ENCODE data around the gene MXD3.
A peak's percentile ranks its signal among the peaks of the same experiment; 100 is the strongest.
"Not testable (repeated sequence)": the region's sequence is repeated elsewhere in the genome, so short reads cannot be mapped to it uniquely, and the experiment has no call there.

The MXD3 gene, protein sequence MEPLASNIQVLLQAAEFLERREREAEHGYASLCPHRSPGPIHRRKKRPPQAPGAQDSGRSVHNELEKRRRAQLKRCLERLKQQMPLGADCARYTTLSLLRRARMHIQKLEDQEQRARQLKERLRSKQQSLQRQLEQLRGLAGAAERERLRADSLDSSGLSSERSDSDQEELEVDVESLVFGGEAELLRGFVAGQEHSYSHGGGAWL

DNA sequence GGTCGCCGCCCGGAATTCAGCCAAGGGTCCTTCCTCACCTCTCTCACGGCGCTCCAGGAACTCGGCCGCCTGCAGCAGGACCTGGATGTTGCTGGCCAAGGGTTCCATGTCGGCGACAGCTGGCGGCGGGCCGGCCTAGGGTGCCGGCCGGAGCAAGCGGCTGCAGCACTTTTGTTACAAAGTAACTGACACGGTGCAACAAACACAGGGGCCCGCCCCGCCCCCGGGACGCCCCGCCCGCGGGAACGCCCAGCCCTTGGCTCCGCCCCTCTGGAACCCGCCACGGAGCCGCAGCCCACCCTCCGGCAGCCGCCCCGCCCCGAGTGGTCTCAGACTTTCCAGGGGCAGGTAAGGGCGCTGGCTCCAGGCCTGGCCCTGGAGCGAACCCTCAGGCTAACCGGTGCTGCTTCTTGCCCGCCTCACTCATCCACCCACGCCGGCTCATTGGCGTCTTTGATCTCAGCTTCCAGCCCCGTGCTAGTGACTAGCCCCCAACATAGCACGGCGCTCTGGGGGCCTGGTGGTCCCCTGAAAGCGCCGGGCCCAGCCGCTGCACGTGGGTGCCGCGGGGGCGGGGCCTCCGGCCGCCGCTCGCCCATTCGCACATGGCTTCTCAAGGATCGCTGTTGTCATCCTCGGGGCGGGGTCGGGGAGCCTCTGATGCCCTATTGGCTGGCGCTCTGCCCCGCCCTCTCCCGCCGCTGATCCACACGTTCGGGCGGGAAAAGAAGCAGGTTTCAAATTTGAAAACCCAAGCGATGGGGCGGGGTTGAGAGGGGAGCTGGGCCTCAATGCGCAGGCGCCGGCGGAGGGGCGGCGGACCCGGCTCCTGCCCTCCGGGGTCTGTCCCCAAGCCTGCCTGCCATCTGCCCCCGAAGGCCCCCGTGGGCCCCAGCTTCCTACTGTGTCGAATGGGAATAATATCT lies at the start of gene MXD3:
TSS of gene MXD3 (minus strand) at position 176 of the 926 bp plus-strand sequence. CDS start at position 108, 68 bp downstream.
- DNase-seq: peak; percentile 97 to 99 (median 98)

DNA sequence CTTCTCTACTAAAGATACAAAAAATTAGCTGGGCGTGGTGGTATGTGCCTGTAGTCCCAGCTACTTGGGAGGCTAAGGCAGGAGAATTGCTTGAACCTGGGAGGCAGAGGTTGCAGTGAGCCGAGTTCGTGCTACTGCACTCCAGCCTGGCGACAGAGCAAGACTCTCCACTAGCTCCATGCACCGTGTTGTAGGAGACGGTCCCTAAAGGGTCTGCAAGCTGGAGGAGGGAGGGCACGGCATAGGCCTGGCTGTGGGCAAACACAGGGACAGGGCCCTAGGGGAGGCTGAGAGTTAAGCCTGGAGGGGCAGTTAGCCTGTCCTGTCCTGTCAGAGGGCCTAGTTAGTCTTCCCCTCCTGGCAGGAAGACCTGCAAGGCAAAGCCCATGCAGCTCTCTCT lies 49.0 kb upstream of the MXD3 start:
- not testable (repeated sequence) for DNase-seq

DNA sequence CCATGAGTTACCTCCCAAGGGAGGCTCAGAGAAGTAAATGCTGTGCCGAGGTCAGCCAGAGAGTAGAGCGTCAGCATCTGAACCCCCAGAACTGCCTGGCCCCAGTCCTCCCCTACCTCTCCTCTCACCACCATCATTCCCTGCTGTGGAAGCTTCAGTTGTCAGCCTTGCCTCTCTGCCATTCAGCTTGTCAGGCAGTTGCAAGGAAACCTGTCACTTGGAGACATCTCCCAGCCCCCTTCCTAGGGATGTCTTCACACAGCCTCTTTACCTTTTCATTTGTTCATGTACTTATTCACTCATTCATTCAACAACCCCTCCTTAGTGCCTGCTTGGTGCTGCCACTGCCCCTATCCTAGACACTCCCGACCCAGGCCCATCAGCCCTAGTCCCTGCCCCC lies 48.2 kb upstream of the MXD3 start:
- no peak for DNase-seq

DNA sequence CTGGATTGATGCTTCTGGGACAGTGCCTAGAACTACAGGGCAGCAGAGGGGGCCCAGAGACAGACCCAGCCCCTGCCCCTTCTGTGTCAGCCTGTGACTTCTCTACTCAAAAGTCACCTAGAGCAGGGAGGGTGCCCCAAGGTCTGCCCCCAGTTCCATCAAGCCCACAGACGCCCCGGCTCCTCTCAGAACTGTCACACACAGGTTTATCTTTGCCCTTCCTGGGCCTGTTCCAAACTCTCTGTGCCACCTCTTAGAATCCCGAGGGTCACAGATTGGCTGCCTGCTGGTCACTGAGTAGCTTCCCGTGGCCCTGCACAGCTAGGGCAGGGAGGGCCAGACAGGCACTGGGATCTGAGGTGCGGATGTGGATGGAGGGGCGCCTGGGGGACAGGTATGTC lies 47.8 kb upstream of the MXD3 start:
- DNase-seq: no peak

DNA sequence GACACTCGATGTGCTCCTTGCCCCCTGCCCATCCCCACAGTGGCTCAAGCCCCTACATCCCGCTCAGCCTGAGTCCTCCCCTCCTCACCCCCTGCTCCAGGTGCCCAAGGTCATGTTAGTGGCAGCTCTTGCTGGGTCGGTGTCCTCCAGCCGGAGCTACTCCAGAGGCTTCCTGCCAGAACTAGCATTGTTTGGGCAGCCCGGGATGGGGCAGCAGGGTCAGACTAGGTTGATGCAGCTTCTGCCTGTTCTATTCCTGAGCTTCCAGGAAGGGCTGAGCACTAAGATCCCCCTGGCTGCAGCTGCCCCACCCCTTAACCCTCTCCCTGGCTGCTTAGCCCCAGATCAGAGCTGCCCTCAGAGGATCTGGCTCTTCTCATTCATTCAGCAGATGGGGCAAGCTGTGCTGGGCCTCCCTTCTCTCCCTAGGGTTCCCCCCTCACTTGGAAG lies 46.7 kb upstream of the MXD3 start:
- DNase-seq: no peak

DNA sequence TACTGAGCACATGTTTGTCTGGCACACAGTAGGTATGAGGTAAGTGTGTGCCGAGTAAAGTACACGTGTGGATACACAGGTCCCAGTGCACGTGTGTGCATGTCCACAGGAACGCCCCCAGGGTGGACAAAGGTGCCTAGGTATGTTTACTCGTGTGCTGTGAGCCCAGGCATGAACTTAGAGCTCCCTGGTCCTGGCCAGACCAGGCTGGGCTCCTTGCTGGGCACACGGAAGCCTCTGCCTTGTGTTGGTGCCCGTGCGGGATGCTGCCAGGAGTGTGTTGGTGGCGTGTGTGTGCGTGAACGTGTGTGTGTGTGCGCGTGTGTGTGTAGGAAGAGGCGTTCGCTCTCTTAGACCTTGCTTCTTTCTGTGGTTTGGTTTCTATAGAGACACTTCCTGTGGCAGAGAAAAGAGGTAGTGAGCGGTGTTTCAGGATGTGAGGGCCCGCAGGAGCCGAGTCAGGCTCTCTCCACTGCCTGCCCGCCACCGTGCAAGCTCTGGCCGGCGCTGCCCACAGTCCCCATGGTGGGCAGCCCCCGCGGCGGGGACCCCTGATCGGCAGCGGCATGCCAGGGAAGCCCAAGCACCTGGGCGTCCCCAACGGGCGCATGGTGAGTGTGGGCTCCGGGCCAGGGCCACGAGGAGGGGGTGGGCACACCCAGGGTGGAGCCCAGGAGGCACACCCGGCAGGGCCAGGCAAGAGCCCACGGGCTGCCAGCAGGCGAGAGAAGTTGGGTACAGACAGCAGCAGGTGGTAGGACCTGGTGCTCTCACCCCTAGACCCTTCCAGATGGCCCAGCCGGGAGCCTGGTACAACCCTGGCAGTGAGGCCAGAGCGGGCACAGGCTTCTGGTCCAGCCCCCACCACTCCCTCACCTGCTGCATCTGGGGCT lies 46.0 kb upstream of the MXD3 start, which contains the start of gene RGS14:
TSS of gene RGS14 (plus strand) at position 466 of the 893 bp plus-strand sequence. CDS start at position 567, 101 bp downstream.
- DNase-seq: peak; percentile 78 to 84 (median 82)

DNA sequence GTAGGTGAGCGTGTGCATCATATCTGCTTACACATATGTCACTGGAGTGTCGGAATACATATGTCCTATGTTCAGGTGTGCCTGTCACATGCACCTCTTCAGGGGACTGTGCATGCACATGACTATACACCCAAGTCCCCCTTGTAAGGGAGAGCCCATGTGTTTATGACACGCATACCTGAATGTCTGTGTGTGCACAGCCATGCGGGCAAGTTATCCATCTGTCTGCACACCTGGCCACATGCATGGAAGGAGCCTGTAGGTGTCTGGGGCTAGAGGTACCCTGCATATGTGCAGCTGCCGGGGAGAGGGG lies 45.4 kb upstream of the MXD3 start:
- DNase-seq: no peak

DNA sequence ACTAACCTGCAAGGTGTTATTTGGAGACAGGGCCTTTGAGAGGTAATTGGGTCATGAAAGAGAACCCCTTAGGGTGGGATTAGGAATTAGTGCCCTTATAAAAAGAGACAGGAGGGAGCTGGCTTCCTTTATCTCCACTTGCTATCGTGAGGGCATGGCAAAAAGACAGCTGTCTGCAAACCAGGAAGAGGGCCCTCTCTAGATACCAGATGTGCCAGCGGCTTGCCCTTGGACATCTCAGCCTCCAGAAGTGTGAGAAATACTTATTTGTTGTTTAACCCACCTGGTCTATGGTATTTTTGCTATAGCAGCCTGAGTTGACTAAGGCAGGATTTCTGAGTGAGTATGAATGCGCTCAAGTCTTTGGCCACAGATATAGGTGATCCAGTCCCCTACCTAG lies 45.0 kb upstream of the MXD3 start:
- DNase-seq: no peak

DNA sequence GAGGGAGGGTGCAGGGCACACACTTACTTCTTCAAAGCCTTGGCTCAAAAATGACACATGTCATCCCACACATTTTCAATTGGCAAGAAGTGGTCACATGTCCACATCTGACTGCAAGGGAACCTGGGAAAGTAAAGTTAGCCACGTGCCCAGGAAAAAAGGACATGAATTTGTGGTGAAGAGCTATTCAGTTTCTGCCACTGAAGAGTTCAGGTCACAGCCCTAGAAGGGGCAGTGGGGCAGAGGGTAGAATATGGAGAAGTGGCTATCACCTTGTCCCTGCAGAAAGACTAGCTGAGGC lies 44.1 kb upstream of the MXD3 start:
- DNase-seq: peak in 2 of 3 donors; percentile 38 to 39

DNA sequence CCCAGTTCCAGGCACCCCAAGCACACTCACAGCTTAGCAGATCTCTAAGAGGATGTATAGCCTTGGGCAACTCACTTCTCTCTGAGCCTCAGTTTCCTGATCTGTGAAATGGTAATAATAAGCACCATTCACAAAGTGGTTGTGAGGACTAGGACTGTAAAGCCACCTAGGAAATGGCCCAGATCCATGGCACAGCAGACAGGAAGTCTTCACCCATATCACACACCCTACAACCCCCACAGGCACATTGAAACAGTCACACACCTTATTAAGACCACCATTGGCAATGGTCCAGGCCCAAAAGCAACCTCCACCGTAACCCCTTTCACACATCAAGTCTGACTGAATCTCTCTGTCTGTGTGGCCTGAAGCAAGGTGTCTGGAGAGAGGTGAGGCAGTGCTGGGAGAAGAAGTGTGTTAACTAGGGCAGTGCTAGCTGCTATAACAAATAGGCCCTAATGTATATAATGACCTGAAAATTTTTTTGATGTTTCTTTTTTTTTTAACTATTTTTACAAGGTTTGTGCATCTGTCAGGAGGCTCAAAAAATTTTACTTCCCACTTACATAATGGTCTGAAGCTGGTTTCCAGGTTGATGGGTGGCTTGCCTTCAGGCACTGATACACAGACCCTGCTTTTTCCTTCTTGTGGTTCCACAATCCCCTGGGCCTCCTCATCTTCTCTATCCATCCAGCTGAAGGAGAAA lies 43.6 kb upstream of the MXD3 start:
- no peak for DNase-seq

DNA sequence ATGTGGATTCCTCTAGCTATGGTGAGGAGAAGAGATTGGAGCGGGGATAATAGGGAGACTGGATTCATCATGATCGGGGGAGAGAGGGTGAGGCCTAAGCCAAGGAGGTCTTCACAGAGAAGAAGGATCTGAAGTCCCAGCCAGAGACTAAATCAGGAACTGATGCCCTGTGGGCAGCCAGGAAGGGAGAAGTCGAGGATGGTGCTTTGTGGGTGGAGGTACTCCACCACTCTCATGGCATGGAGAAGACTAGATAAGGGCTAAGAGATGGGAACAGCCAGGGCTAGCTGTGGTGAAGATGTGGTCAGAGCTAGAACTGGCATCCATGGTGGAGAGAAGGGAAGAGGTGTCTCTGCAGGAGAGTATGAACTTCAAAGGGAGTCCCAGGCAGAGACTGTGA lies 43.0 kb upstream of the MXD3 start:
- DNase-seq: peak; percentile 67 to 75 (median 67)

DNA sequence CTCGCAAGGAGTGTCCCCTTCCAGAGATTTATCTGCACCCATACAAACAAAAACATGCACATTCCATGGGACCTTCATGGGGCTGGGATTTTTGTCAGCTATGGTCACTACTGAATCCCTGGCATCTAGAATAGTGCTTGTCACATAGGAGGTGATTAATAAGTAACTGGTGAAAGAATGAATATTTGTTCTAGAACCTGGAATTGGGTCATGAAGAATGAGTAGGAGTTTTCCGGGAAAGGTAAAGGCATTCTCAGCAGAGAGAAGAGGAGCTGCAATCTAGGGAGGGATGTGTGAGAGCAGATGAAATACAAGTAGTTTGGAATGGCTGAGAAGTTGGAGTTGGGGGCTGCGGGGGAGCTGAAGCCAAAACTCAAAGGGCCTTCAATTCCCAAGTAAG lies 42.6 kb upstream of the MXD3 start:
- no peak for DNase-seq

DNA sequence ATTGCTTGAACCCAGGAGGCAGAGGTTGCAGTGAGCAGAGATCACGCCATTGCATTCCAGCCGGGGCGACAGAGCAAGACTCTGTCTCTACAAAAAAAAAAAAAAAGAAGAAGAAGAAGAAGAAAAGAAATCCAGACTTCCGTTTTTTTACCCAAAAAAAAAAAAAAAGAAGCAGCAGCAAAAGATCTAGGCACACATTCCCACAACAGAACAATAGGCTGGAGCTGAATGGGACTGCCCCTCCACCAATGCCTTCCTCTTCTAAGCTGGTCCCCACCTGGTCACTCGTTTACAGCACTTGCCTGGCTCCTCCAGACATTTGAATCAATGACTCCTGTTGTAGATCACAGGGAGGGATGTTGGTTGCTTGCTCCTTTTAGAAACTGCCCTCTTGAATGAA lies 41.4 kb upstream of the MXD3 start:
- DNase-seq: peak; percentile 46 to 70 (median 60)

DNA sequence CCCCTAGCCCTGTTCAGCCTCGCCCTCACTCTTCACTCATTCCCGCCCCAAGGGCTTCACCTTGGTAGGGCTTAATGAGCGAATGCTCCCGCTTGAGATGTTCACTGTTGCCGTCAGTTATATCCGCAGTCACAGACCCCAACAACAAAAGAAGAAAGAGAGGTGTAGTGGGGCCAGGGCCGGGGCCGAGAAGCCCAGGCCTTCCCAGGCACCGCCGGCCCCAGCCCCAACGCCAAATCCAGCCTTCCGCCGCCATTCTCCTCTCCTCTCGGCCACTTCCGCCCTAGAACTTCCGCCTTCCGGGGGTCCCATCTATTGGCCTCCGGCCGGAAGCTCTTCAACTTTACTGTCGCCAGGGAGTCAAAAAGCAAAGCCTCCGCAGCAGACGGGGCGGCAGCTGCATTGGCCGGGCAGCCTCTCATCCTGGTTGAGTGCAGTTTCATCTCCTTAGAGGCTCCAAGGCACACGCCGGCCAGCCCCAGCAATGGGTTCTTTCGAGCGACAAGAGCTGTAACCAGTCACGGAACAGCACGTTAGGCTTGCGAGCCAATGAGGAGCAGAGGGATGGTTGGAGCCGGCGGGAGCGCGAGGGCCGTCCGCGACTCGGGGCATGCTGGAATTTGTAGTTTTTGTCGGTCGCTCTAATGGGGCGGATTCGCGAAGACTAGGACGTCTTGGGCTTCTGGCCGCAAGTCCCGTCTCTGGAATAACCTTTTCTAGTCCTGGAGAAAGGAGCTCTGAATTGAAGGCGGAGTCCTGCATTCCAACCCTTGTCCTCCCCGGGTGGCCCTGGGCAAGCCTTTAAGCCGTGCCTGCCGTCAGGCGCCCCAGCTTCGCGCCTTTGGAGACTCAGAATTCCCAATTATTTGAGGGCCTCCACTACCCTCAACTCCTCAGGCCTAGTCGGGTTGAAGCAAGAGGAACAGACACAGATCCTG lies 40.0 kb upstream of the MXD3 start, which contains the start of gene LMAN2:
TSS of gene LMAN2 (minus strand) at position 277 of the 938 bp plus-strand sequence. CDS start at position 256, 21 bp downstream.
- peak; percentile 95 to 96 (median 96) for DNase-seq

DNA sequence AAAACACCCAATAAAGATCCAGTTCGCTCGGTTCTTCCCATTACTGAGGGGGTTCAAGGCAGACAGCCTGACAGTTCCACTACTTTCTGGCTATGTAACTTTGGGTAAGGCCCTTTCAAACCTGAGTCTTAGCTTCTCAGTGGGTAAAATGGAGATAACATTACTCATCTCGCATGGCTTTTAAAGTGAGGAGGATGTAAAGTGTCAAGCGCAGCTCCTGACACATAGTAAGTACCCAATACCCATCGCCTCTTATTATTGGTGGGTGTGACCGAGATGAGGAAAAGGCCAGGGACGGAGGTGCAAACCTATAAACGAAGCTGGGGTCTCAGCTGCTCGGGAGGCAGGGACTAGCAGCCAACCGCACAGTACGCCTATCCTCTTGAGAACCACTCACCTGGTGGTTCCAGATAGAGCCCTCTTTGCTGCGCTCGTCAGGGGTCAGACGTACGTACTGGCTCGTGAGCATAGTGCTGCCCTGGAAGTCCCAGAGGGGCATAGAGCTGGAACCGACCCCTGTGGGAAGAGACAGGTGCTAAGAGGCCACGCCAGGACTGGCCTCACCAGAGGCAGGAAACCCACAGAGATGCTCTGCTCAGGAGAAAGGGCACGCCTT lies 39.2 kb upstream of the MXD3 start:
- no peak for DNase-seq

DNA sequence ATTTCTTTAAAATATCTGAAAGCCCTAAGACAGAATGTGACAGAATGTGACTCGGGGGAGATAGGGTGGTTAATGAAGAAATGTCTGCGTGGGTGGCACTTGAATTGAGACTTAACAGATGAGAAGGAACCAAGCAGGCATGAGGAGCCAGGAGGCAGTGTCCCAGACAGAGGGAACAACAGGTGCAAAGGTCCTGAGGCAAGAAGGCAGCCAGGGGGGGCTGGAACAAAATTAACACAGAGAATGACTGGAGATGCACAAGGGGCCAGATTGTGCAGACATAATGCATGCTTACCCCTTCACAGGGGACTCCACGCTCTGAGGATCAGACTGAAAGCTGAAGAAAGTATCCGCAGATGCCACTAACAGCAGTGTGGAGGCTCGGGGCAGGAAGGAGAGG lies 38.1 kb upstream of the MXD3 start:
- DNase-seq: no peak

DNA sequence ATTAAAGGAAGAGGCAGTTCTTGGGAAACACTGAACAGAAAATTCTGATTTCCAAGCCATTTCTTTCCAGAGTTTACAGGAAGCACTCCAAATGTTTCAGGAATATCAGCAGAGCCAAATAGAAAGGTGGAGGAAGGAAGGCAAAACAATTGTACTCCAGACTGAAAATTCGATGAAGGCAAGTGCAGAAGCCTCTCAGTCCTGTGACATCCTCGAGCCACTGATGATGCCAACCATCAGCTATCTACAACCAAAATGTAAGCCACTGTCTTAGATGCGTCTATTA lies 37.6 kb upstream of the MXD3 start:
- no peak for DNase-seq

DNA sequence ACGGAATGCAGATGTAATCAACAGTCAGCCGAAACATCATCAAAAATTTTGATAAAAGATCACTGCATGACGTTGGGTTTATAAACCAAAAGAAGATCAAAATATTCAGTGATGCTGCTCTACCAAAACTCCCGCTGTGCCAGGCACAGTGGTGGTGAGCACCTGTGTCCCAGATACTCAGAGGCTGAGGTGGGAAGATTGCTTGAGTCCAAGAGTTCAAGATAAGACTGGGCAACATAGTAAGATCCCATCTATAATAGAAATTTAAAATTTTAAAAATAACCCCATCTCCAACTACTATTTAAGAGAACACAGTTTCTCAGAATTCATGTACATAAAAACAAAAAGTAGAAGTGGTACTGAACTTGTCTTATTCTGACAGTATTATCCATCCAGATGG lies 36.0 kb upstream of the MXD3 start:
- DNase-seq: no peak

DNA sequence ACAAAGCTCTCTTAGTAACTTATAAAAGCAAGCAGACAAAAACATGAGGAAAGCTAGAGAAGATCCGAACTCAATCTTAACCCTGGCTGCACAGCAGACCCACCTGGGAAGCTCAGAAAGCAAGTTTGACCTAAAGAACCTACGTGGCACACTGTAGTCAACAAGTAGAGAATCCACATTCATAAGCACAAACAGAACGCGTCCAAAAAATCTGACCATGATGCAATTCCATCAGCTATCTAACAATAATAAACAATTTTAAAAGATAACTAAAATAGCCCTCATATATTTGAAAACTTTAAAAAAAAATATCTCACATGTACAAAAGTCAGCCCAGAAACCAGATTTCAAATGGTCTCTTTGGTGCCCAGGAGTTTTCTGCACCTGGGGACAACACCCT lies 35.1 kb upstream of the MXD3 start:
- no peak for DNase-seq

DNA sequence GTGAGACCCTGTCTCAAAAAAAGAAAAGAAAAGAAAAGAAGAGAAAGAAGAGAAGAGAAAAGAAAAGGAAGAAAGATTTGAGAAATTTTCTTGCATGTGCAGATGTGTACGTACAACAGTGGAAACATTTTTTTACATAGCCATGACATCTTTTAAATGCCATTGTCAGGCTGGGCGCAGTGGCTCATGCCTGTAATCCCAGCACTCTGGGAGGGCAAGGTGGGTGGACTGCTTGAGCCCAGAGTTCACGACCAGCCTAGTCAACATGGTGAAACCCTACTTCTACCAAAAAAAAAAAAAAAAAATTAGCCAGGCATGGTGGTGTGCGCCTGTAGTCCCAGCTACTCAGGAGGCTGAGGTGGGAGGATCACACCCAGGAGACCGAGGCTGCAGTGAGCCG lies 33.2 kb upstream of the MXD3 start:
- DNase-seq: no peak

DNA sequence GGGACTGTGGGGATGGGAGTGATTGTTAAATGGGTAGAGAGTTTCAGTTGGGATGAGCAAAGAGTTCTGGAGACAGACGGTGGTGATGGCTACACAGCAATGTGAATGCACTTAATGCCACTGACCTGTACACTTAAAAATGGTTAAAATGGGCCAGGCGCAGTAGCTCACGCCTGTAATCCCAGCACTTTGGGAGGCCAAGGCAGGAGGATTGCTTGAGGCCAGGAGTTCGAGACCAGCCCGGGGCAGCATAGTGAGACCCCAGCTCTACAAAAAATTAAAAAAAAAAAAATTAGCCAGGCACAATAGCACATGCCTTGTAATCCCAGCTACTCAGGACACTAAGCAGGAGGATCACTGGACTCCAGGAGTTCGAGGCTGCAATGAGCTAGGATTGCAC lies 32.1 kb upstream of the MXD3 start:
- no peak for DNase-seq
